SK-N-SH (cell line): ENCODE measurements around the gene XRCC5. TPM values are rescaled to one million over a fixed set of nuclear protein-coding genes. Genes with fewer than 3 reads are reported as not detected.

Source experiments
- CTCF ChIA-PET: fragments of 300-600, 350-600 bp; formaldehyde crosslinking; extraction: SDS; loops from one replicate; lab custom pipeline; 2021; lab: Yijun Ruan, JAX
- POLR2A ChIA-PET: fragments of 350-600 bp; sonication (Branson Sonifier 250); formaldehyde crosslinking; extraction: SDS; loops from one replicate; lab custom pipeline; 2020; ENCODE audit warnings: antibody characterized with exemption, inconsistent platforms; lab: Yijun Ruan, JAX
- DNase-seq: peaks from one replicate; pipeline ENCODE4 v3.0.0; 2012
- H2AFZ ChIP-seq: fragments of 200-600 bp; sonication (generic); 2 replicates; pipeline ENCODE4 v1.8.1; 2016; ENCODE audit warnings: antibody characterized with exemption, mild to moderate bottlenecking, low read depth
- H3F3A ChIP-seq: fragments of 200-600 bp; sonication (generic); replicated peaks from 2 replicates; pipeline ENCODE3; 2016; ENCODE audit warnings: antibody characterized with exemption, mild to moderate bottlenecking; ENCODE audit not compliant: insufficient read depth
- H3K27ac ChIP-seq, 2 experiments: fragments of 200-500 bp in 1 of 2; fragments of 200-600 bp in 1 of 2; sonication (Bioruptor generic) in 1 of 2; sonication (generic), shearing (Covaris generic) in 1 of 2; 2 replicates each; pipeline versions ENCODE4 v1.5.1 to v1.6.1; 2014 to 2016; ENCODE audit warnings: low read depth in 2 of 2, inconsistent platforms in 1 of 2, low read length in 1 of 2, mild to moderate bottlenecking in 1 of 2, mixed read lengths in 1 of 2
- H3K27me3 ChIP-seq: fragments of 200-600 bp; sonication (generic), shearing (Covaris generic); 2 replicates; pipeline ENCODE4 v1.6.1; 2016; ENCODE audit warnings: mixed run types; ENCODE audit not compliant: insufficient read depth
- H3K36me3 ChIP-seq, 2 experiments: fragments of 200-500 bp in 1 of 2; fragments of 200-600 bp in 1 of 2; sonication (Bioruptor generic) in 1 of 2; sonication (generic) in 1 of 2; replicated peaks in 1 of 2; 2 replicates each; pipeline versions ENCODE3 to v1.5.1; 2014 to 2016; ENCODE audit warnings: low read length in 1 of 2, mild to moderate bottlenecking in 1 of 2; ENCODE audit not compliant: insufficient read depth in 2 of 2, control insufficient read depth in 1 of 2
- H3K4me1 ChIP-seq, 2 experiments: fragments of 200-500 bp in 1 of 2; fragments of 200-600 bp in 1 of 2; sonication (Bioruptor generic) in 1 of 2; sonication (generic), shearing (Covaris generic) in 1 of 2; 2 replicates each; pipeline versions ENCODE4 v1.5.1 to v1.6.1; 2014 to 2016; ENCODE audit warnings: low read depth in 1 of 2, low read length in 1 of 2, mixed run types in 1 of 2; ENCODE audit not compliant: insufficient read depth in 2 of 2, control insufficient read depth in 1 of 2
- H3K4me2 ChIP-seq: fragments of 200-600 bp; sonication (generic), shearing (Covaris generic); 2 replicates; pipeline ENCODE4 v1.6.1; 2017; ENCODE audit warnings: mixed run types
- H3K4me3 ChIP-seq, 2 experiments: fragments of 200-500 bp in 1 of 2; fragments of 200-600 bp in 1 of 2; sonication (Bioruptor generic) in 1 of 2; sonication (generic), shearing (Covaris generic) in 1 of 2; 2 replicates each; pipeline versions ENCODE4 v1.5.1 to v1.8.1; 2014 to 2016; ENCODE audit warnings: low read depth in 2 of 2, inconsistent platforms in 1 of 2, low read length in 1 of 2, mild to moderate bottlenecking in 1 of 2, mixed read lengths in 1 of 2, moderate library complexity in 1 of 2
- H3K79me2 ChIP-seq: fragments of 200-600 bp; sonication (generic); 2 replicates; pipeline ENCODE4 v1.8.1; 2017; ENCODE audit warnings: mild to moderate bottlenecking; ENCODE audit not compliant: insufficient read depth
- H3K9ac ChIP-seq: fragments of 200-600 bp; sonication (generic); 2 replicates; pipeline ENCODE4 v1.6.1; 2017; ENCODE audit warnings: mixed run types
- H3K9me2 ChIP-seq: fragments of 200-600 bp; sonication (generic); 2 replicates; pipeline ENCODE4 v1.6.1; 2017; ENCODE audit warnings: mixed run types
- H3K9me3 ChIP-seq: fragments of 200-600 bp; sonication (generic); 2 replicates; pipeline ENCODE4 v1.6.1; 2017; ENCODE audit warnings: mixed run types, mild to moderate bottlenecking, moderate library complexity
- H4K20me1 ChIP-seq: fragments of 200-600 bp; sonication (generic); 2 replicates; pipeline ENCODE4 v1.6.1; 2017; ENCODE audit warnings: mild to moderate bottlenecking, mixed run types; ENCODE audit not compliant: insufficient read depth
- CTCF ChIP-seq: fragments of 200-600 bp; sonication (generic); IDR thresholded peaks from 2 replicates; pipeline ENCODE4 v1.6.1; 2017; ENCODE audit warnings: antibody characterized with exemption, mild to moderate bottlenecking, moderate library complexity
- REST ChIP-seq: IDR thresholded peaks from 2 replicates; pipeline ENCODE4 v1.6.1; 2012; ENCODE audit warnings: mild to moderate bottlenecking, low read depth, low read length, moderate library complexity
- RXRA ChIP-seq: IDR thresholded peaks from 2 replicates; pipeline ENCODE4 v1.4.0; 2012; ENCODE audit warnings: low read depth, mild to moderate bottlenecking, borderline replicate concordance
- TEAD4 ChIP-seq: IDR thresholded peaks from 2 replicates; pipeline ENCODE4 v1.4.0; 2012; ENCODE audit warnings: mild to moderate bottlenecking, borderline replicate concordance; ENCODE audit not compliant: insufficient read depth
- USF2 ChIP-seq: fragments of 150-350 bp; IDR thresholded peaks from 2 replicates; pipeline ENCODE4 v1.6.1; 2017; ENCODE audit warnings: antibody characterized with exemption, low read length, low read depth, borderline replicate concordance
- WGBS: methylation state at CpG from one replicate; pipeline ENCODE4 v1.1.6; 2017; ENCODE audit warnings: low lambda C conversion rate; 5-methylcytosine and 5-hydroxymethylcytosine counted together
- polyA plus RNA-seq, 3 experiments: library from polyadenylated mRNA; depleted of rRNA; stranded (reverse); fragments of >200 nt; gene quantifications; 2 replicates each; pipeline ENCODE4 v1.2.3, GENCODE V29; 2012

Gene XRCC5
- polyA plus RNA-seq, 1 of the 3 experiments (the other 2 are of a cell fraction), result 125 TPM

GRCh38 chr2:216082117-216082711, 26.9 kb upstream of the XRCC5 start:
- Histone ChIP-seq H3K9me3 (no peaks in the 10 kb centered on the region), H3K4me3 (peak overlapping the region; percentile 72 to 97), H3K79me2 (peaks cover 12% of the 10 kb centered on the region), H3K36me3 (no peaks in the 10 kb centered on the region), H3K27ac (peak overlapping the region; percentile 28 to 88; a peak in 3 of 4 replicates), H3K9ac (peak overlapping the region; percentile 80), H3K4me1 (peaks cover 0 to 18% of the 10 kb centered on the region in 2 experiments; a peak in 3 of 4 replicates), H3F3A (peaks cover 4% of the 10 kb centered on the region), H3K4me2 (peak overlapping the region; percentile 99), H3K27me3 (no peaks in the 10 kb centered on the region), H2AFZ (peak overlapping the region; percentile 100), H4K20me1 (no peaks in the 10 kb centered on the region), H3K9me2 (no peaks in the 10 kb centered on the region)
- DNase-seq, result peak; percentile 69
- ChIA-PET CTCF (interaction anchor here (0.6 to 3.7 kb wide), 11 partner anchors 12 to 266 kb away, joined by 3 to 14 read pairs (median 4); no protein-coding TSS in a partner anchor), POLR2A (interaction anchor here (1.0 to 3.2 kb wide), 4 partner anchors 9 to 32 kb away, joined by 3 to 17 read pairs (median 5); partner anchors contain the start of gene XRCC5)
- WGBS, result 6% methylated on average over 21 of the region's 22 CpGs
- TF ChIP-seq CTCF (peak; percentile 15; the same call in 1 of the 2 replicates), USF2 (no peak)

GRCh38 chr2:216082805-216083204, 26.3 kb upstream of the XRCC5 start:
- WGBS, result 40% methylated on average over 3 of the region's 3 CpGs
- H3K4me1 ChIP-seq, result peaks cover 0 to 18% of the 10 kb centered on the region in 2 experiments; a peak in 3 of 4 replicates
- POLR2A ChIA-PET, result interaction anchor here (3.2 kb wide), 1 partner anchor 27 kb away, joined by 17 read pairs; the partner anchor contains the start of gene XRCC5
- DNase-seq, result peak; percentile 62
- peak overlapping the region; percentile 99 for H3K4me2 ChIP-seq
- peak overlapping the region; percentile 72 to 97; a peak in 3 of 4 replicates for H3K4me3 ChIP-seq
- H3K27ac ChIP-seq, result peak overlapping the region in 1 of 2 experiments; percentile 88; a peak in 2 of 4 replicates
- no peaks in the 10 kb centered on the region for H3K27me3 ChIP-seq
- H3K79me2 ChIP-seq, result peaks cover 8% of the 10 kb centered on the region
- TF ChIP-seq RXRA (no peak), REST (peak; percentile 78), TEAD4 (no peak)
- TF ChIP-seq, all 33 proteins: peak for 1
- H3K36me3 ChIP-seq, result no peaks in the 10 kb centered on the region
- H3K9ac ChIP-seq, result no peak overlapping the region
- H4K20me1 ChIP-seq, result no peaks in the 10 kb centered on the region
- no peaks in the 10 kb centered on the region for H3K9me3 ChIP-seq
- no peaks in the 10 kb centered on the region for H3K9me2 ChIP-seq
- peak overlapping the region; percentile 100; the same call in 1 of the 2 replicates for H2AFZ ChIP-seq
- peaks cover 4% of the 10 kb centered on the region for H3F3A ChIP-seq
- CTCF ChIA-PET, result interaction anchor here (1.1 to 3.7 kb wide), 4 partner anchors 27 to 152 kb away, joined by 3 to 14 read pairs (median 4); no protein-coding TSS in a partner anchor
